HL-60/S4 (cell line): ENCODE measurements around the gene MAT1A.

ENCODE experiments used
- in situ Hi-C: fragments of 300-500 bp; cut with MboI; formaldehyde crosslinking; loops from 2 replicates; pipeline ENCODE4 v1.14.3; 2022; ENCODE audit warnings: low sequenced_read_pairs

MAT1A gene

DNA sequence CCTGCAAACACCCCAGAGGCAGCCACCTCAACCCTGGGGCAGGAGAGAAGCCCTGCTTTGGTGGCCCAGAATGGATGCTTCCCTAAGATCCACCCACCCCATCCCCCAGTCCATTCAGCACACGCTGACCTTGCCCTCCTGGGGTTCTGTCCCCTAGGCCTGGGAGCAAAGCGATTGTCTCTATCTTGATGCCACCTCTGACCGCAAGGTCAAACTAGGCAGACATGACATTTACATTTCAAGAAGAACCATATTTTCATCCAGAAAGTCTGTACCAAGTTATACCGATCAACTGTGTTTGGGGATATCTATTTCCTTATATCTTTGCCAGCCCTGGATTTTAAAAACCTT is 23.0 kb downstream of the MAT1A start:
- in situ Hi-C loops, result loop anchor here (25.0 kb wide), 1 partner anchor 704 kb away; the partner anchor contains the start of gene SFTPA2

DNA sequence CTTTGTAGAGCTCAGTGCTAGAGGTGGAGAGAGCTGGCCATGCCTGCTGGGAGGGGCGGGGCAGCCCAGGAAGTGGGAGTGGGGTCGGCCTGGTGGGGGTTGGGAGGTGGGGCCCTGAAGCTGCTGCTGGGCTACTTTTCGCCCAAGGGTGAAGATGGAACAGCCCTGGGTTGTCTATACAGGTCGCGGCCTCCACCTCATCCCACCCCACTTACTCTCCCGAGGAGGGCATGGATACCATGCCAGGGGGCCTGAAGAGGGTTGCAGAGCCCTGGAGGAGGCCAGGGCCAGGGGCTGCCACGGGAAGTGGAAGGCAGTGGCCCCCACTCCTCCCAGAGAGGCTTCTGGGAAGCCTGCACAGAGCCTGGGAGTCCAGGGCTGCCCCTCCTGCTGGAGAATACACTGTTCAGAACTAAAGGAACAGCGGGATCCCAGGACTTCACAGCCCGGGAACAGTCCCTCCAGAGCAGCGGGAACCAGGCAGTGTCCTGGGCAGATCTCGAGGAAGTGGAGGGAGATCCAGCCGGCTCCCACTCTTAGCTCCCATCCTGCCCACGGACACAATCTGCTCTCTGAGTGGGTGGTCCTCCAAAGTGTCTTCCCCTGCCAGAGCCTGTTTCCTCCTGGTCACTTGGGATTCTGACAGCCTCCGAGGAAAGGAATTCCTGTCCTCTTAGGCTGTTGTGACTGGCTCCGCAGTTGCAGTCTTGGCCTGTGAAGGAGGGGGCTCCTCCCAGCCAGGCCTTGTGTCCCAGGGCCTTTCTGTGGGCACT is 23.5 kb downstream of the MAT1A start:
- in situ Hi-C loops, result loop anchor here (25.0 kb wide), 1 partner anchor 704 kb away; the partner anchor contains the start of gene SFTPA2

DNA sequence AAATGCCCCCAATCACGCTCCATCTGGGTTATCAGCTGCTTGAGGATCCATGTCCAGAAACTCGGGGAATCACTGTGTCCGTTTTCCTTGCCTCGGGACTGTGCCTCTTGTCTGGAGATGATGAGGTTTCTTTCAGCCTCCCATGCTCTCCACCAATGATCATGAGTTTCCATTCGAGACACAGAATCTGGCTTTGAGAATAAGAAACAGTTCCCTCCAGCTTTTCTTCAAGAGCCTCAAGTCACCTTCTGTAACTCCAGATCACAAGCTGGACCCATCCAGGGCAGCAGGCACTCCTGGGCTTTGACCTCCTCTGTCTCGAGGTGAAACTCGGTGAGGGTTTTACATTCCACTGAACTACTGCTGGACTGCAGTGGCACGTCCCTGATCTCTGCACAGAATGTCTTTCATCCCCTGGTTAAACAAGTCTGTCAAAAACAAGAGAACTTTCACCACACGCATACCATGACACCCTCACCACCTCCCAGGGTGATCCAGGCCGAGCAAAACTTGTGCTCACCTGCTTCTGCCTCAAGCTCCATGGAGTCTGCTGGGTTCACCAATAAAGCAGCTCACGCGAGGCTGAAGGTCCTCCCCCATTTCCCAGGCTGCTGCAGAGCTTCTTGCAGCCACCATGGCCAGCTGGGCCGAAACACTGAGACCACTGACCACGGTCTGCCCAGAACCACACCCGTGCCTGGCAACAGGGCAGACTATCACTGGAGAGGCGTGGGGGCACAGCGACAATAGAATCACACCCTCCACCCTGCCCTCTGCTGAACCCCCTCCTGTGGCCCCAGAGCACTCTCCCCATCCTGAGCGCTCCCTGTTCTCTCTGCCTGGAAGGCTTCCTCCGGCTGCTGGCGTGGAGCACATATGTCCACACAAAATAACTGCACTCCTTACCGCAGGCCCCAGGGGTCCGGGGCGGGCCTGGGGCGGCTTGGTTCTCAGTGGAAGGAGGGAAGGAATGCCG is 25.1 kb downstream of the MAT1A start:
- in situ Hi-C loops, result loop anchor here (25.0 kb wide), 1 partner anchor 702 kb away; the partner anchor contains the start of gene SFTPA2

DNA sequence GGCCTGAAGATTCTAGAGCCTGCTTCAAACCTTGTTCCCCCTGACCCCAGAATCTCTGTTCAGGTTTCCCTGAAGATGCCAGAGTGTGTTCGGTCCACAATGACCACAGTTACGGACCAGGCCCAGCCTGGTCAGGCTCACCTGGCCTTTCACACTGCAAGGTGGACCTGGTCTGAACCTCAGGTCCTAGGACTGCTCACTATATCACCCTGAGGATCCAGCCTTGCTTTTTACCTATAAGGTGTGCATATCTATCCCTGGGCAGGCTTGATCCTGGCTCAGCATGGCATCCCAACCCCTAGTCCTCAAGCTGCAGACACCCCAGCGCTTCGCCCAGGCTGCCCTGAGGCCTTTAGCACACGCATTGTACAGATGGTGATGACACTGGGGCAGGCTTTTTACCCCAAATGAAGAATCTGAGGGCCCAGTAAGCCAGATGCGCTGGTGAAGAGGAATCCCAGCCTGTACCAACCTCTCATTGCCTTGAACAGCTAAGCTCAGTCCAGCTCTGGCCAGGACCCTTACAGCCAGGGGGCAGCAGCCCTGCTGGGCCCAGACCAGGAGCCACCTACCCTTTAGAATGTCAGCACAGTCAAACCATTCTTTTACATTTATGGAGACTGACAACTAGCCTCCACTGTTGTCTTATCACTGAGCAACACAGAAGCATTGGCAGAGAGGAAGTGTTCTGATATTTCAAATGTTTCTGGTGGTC is 28.0 kb downstream of the MAT1A start:
- in situ Hi-C loops, result loop anchor here (25.0 kb wide), 1 partner anchor 699 kb away; the partner anchor contains the start of gene SFTPA2

DNA sequence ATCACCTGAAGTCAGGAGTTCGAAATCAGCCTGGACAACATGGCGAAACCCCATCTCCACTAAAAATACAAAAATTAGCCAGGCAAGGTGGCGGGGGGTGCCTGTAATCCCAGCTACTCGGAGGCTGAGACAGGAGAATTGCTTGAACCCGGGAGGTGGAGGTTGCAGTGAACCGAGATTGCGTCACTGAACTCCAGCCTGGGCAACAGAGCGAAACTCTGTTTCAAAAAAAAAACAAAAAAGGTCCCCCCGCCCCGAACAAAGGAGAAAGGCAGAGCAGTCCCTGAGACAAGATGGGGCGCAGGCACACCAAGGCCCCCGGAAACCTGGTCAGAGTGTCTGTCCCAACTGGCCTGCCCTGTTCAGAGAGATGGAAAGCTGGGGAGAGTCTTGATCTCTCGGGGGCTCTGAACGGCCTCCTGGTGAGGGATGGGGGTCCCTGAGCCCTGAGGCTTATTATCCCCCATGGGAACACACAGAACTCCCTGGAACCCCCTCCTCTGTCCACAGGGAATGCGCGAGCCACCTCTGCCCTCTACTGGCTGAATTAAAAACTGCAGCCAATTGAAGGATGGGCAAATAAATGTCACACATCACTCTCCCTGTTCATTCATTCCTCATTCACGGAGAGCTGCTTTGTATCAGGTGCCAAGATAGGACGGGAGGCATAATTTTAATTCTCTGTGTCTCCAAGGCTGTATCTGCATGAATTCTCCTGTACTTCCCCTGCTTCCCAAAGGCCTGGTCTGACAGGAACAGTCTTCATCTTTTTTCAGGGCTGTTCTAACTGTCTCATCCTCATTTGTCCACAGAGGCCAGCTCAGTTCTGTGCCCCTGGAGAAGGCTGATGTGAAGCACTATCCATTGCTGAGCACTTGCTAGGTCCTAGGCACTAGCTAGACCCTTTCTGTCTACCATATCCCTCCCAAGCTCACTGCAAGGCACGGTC is 28.9 kb downstream of the MAT1A start:
- in situ Hi-C loops, result loop anchor here (25.0 kb wide), 1 partner anchor 698 kb away; the partner anchor contains the start of gene SFTPA2

DNA sequence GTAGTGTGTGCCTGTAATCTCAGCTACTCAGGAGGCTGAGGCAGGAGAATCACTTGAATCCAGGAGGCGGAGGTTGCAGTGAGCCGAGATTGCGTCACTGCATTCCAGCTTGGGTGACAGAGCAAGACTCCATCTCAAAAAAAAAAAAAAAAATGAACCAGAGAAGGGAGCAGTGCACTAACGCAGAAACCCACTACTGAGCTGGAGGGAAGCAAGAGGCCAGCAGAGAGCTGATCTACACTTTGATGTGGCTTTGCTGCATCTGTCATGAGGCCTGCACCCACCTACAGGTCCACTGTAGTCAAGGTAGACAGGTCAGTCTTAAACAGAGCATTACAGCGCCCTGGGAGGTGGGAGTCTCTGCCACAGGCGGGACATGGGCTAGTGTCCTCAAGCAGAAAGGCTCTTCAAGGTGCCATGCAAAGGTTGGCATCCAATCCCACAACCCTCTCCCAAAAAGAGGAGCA is 30.0 kb downstream of the MAT1A start:
- in situ Hi-C loops, result loop anchor here (25.0 kb wide), 1 partner anchor 697 kb away; the partner anchor contains the start of gene SFTPA2

DNA sequence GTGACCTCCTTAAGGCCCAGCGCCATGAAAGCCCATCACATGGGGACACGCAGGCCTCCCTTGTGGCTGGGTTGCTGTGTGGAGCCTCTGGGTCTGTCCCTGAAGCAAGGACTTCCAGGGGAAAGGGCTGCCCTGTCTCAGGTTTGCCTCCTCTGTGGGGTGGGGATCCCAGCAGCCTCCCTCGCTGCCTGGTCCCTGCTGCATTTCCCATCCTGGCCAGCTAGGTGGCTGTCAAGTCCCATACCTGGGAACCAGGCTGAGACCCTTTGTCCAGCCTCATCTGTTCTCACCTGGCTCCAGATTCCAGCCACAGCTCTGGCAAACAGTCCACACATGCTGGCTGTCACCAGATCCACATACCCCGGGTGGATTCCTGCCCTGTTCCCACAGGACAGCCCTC is 32.7 kb downstream of the MAT1A start:
- in situ Hi-C loops, result loop anchor here (25.0 kb wide), 1 partner anchor 694 kb away; the partner anchor contains the start of gene SFTPA2

DNA sequence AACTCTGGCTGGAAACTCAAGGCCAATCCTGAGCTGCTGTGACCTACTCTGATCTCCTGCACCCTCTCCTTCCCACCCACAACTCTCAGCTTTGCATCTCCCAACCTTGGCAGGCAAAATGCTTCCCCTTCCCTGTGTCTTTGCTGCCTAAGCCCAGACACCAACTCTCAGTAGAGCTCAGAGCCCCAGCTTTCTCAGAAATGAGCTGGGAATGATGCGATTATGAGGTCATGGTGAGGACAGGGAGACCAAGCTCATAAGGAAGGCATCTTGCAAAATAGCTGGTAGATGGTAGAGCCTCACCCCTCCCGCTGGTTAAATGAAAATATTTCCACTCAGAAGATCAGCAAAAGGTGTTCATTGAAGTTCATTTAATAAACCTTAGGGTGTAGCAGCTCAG is 34.7 kb downstream of the MAT1A start:
- in situ Hi-C loops, result loop anchor here (25.0 kb wide), 1 partner anchor 692 kb away; the partner anchor contains the start of gene SFTPA2

DNA sequence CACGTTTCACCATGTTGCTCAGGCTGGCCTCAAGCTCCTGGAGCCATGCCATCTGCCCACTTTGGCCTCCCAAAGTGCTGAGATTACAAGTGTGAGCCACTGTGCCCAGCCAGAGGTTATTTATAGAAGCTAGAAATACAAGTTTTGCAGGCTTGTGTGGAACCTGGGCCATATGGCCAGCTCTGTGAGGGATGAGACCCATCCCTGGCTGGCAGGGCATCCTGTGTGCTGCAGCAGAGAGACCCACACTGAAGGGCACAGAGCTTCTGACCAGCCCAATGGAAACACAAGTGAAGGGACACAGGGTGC is 35.5 kb downstream of the MAT1A start:
- in situ Hi-C loops, result loop anchor here (25.0 kb wide), 1 partner anchor 692 kb away; the partner anchor contains the start of gene SFTPA2

DNA sequence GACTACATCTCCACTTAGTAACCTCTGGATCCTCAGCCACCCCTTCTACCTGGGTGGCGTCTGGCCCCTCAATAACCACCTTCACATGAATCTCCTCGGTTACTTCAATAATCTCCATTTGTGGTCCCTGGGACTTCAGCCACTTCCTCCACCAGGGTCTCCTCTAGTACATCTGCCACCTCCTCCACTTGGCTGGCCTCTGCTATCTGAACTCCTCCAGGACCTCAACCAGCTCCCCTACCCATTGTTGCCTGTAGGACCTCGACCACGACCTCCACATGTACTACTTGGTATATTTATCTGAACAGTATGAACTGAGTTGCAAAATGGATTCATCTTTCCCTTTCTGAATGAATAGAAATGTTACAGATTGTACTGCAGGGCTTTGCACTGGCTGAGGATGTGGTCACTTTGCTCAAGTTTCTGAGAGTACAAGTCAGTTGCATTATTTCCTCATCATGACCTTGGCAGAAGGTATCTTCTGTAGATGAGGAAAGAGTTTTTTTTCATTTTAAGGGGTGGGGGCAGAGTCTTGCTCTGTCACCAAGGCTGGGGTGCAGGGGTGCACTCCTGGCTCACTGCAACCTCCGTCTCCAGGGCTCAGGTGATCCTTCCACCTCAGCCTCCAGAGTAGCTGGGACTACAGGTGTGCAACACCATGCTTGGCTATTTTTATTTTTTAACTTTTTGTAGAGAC is 36.0 kb downstream of the MAT1A start:
- in situ Hi-C loops, result loop anchor here (25.0 kb wide), 1 partner anchor 691 kb away; the partner anchor contains the start of gene SFTPA2

DNA sequence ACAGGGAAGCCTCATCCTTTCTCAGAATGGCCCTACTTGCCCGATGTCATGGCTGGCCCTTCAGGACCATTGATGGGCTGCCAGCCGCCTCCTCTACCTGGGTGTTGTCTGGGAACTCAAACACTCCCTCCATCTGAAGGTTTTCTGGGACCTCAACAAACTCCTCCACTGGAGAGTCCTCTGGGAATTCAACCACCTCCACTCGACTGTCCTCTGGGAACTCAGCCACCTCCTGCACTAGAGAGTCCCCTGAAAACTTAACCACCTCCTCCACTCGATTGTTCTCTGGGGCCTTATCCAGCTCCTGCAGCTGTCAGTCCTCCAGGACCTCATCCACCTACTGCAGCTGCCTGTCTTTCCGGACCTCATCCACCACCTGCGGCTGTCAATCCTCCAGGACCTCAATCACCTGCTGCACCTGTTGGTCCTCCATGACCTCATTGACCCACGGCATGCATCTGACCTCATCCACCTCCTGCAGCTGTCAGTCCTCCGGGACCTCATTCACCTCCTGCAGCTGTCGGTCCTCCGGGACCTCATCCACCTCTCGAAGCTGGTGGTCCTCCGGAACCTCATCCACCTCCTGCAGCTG is 37.1 kb downstream of the MAT1A start:
- in situ Hi-C loops, result loop anchor here (25.0 kb wide), 1 partner anchor 690 kb away; the partner anchor contains the start of gene SFTPA2

DNA sequence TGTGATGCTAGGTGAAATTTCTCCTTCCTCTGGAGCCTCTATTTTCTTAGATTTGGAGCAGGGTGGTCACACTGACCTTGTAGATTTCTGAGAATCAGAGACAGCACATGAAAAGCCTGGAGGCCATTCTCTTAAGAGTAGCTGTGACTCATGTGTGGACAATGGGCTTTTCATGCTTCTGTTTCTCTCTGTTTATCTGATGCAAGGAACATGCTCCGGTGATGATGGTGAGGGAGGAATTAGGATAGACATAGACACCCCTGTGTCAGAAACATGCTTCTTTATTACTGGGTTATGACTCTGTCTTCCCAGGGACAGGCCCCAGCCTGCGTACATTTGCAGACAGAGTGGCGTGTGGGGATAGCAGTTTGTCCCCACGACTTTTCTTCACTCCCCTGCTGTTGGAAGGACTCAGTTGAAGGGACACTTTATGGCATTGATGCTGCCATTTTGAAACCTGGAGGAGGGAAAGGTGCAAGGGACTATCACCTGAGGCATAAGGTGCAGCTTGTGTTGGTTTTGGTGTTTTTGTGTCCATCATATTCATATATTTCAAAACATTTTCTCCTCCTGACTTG is 37.7 kb downstream of the MAT1A start:
- in situ Hi-C loops, result loop anchor here (25.0 kb wide), 1 partner anchor 689 kb away; the partner anchor contains the start of gene SFTPA2

DNA sequence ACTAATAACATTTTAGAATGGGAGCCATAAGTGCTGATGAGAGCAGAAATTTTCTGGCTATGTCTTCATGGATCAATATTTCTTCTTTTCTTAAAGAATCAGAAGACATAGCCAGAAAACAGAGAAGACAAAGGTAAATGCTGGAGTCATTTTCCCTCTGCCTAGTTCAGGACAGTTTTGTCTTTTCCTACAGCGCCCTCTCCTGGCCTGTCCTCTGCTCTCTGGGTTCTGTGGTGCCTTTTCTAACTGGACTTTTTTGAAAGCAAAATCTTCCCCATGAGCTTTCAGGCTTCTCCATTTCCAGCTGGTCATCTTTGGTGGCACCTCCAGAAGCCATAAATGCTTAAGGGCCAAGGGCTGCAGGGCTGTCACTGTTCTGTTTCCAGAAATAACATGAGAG is 39.1 kb downstream of the MAT1A start:
- in situ Hi-C loops, result loop anchor here (25.0 kb wide), 1 partner anchor 688 kb away; the partner anchor contains the start of gene SFTPA2

DNA sequence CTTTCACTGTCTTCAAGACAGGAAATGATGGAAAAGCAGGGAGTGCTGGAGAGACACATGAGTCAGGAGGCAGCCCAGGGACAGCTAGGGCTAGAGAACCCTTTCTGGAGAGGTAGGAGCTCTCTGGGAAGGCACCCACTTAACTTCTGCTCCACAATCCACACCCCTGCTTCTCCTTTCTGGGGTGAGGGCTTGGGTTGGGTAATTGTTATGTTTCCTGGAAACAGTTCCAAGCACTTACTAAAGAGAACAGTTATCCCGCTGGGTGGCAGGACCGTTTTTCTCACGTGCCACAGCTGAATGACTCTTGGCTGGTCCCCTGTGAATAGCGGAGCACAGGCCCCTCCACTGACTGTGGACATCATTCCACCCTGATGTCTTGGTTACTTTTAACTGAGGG is 39.6 kb downstream of the MAT1A start:
- in situ Hi-C loops, result loop anchor here (25.0 kb wide), 2 partner anchors 313 to 688 kb away; partner anchors contain the start of genes SFTPA2 and SFTPD

DNA sequence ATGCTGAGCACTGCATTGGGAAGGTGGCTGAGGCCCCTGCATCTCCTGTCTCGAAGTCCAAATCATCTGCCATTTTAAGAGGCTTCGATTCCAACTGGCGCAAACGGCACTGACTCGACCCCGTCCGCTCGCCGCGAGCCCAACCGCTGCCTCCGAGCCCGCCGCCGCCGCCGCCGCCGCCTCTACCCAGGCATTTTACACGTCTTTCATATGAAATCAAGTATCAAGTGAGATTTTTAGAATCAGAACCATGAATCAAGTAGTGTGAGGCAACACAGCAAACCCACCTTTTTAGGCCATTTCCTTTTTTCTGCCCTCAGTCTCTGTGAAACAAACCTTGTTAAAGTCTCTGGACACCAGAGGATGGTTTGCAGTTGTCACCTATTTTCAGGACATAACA is 41.8 kb downstream of the MAT1A start:
- in situ Hi-C loops, result loop anchor here (25.0 kb wide), 1 partner anchor 310 kb away; the partner anchor contains the start of gene SFTPD

DNA sequence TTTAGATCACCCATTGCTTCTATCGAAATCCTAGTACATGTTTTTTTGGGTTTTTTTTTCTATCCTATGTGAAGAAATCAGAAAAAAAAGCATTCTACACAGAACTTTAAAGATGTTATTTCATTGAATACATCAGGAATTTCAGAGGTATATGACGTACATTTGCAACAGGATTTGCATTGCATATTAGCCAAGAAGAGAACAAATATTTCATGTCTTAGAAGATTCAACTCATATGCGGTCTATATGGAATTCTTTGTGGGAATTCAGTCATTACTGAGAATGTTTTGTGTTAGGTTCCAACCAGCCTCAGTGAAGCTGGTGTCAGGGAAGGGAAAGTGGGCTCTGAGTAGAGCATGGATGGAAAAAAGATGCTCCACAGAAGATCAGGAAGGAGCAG is 45.1 kb downstream of the MAT1A start:
- in situ Hi-C loops, result loop anchor here (25.0 kb wide), 1 partner anchor 307 kb away; the partner anchor contains the start of gene SFTPD

DNA sequence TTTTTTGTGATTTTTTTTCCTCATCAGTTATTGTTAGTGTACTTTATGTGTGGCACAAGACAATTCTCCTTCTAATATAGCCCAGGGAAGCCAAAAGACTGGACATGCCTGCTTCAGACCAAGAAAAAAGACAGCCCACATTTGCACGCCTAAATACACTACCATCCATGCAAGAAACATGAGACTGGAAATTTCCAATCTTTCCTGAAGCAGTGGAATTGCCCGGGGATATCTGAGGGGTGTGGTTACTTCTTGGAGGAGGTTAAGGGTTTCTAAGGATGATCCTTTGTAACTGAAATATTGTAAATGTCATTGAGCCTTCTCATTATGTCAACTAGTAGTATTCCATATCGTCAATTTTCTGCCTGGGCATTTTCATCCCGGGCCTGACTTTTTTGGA is 47.1 kb downstream of the MAT1A start:
- in situ Hi-C loops, result loop anchor here (25.0 kb wide), 1 partner anchor 305 kb away; the partner anchor contains the start of gene SFTPD
